Activated CD4-positive, alpha-beta T cell treated with anti-CD3 and anti-CD28 coated beads, Interleukin-2, amount 10 ng/mL, durations not matched to agents 24 days and 14 days (primary cell): ENCODE measurements around the gene SLC25A18. TPM values are rescaled to one million over a fixed set of nuclear protein-coding genes. Genes with fewer than 3 reads are reported as not detected.
A peak's percentile ranks its signal among the peaks of the same experiment; 100 is the strongest.
"Not testable (repeated sequence)": the region's sequence is repeated elsewhere in the genome, so short reads cannot be mapped to it uniquely, and the experiment has no call there.

Experiments used
- DNase-seq: peaks from one replicate; pipeline ENCODE4 v3.0.0; 2022
- H3K27ac Mint-ChIP-seq: one replicate; pipeline ENCODE4 v1.8.0; 2022; ENCODE audit warnings: mild to moderate bottlenecking, mixed read lengths
- H3K27me3 Mint-ChIP-seq: one replicate; pipeline ENCODE4 v1.8.0; 2022; ENCODE audit warnings: mixed read lengths
- H3K36me3 Mint-ChIP-seq: one replicate; pipeline ENCODE4 v1.8.0; 2022; ENCODE audit warnings: low read depth, mild to moderate bottlenecking, mixed read lengths
- H3K4me1 Mint-ChIP-seq: one replicate; pipeline ENCODE4 v1.8.0; 2021; ENCODE audit warnings: mixed read lengths
- H3K4me3 Mint-ChIP-seq: one replicate; pipeline ENCODE4 v1.8.0; 2022; ENCODE audit warnings: mild to moderate bottlenecking, moderate library complexity, mixed read lengths
- H3K9me3 Mint-ChIP-seq: one replicate; pipeline ENCODE4 v1.8.0; 2021; ENCODE audit warnings: mixed read lengths
- intact Hi-C: fragments of 100-400 bp; cut with micrococcal nuclease; formaldehyde crosslinking; loops from one replicate; pipeline ENCODE4 v1.15.1; 2023
- total RNA-seq: library from RNA; stranded (reverse); gene quantifications from 2 replicates; pipeline ENCODE4 v1.2.3, GENCODE V29; 2022

SLC25A18 gene
- total RNA-seq, 1 donor from 2014 or later: not detected

GRCh38 chr22:17606496-17606895 lies 43.2 kb downstream of the SLC25A18 start:
- Mint-ChIP-seq H3K4me1 (peaks cover 2% of the 10 kb centered on the region), H3K9me3 (no peaks in the 10 kb centered on the region), H3K36me3 (peaks cover 18% of the 10 kb centered on the region), H3K27ac (no peak overlapping the region), H3K4me3 (no peak overlapping the region), H3K27me3 (no peaks in the 10 kb centered on the region)
- intact Hi-C loops: no loop called here
- no peak for DNase-seq

- Mint-ChIP-seq H3K36me3 (peaks cover 28% of the 10 kb centered on the region), H3K27ac (no peak overlapping the region), H3K9me3 (no peaks in the 10 kb centered on the region), H3K4me1 (peaks cover 2% of the 10 kb centered on the region), H3K27me3 (no peaks in the 10 kb centered on the region), H3K4me3 (no peak overlapping the region)
- intact Hi-C loops: no loop called here
- DNase-seq: no peak
Measured at GRCh38 chr22:17607891-17608521, 44.7 kb downstream of the SLC25A18 start.

- peaks cover 27% of the 10 kb centered on the region for H3K36me3 Mint-ChIP-seq
- no peak overlapping the region for H3K4me3 Mint-ChIP-seq
- no peaks in the 10 kb centered on the region for H3K9me3 Mint-ChIP-seq
- no peaks in the 10 kb centered on the region for H3K4me1 Mint-ChIP-seq
- intact Hi-C loops: no loop called here
- DNase-seq: no peak
- H3K27me3 Mint-ChIP-seq: no peaks in the 10 kb centered on the region
- no peak overlapping the region for H3K27ac Mint-ChIP-seq
Measured at GRCh38 chr22:17612057-17612456, 48.8 kb downstream of the SLC25A18 start.

GRCh38 chr22:17613280-17613679 lies 50.0 kb downstream of the SLC25A18 start:
- H3K36me3 Mint-ChIP-seq: peaks cover 31% of the 10 kb centered on the region
- no peak overlapping the region for H3K27ac Mint-ChIP-seq
- no peaks in the 10 kb centered on the region for H3K27me3 Mint-ChIP-seq

GRCh38 chr22:17627961-17628405 lies 64.7 kb downstream of the SLC25A18 start:
- intact Hi-C loops: loop anchor here (1.0 to 5.0 kb wide), 3 partner anchors 10 to 469 kb away; partner anchors contain the start of genes BCL2L13 and HDHD5

More at GRCh38 chr22:17613280-17613679, 50.0 kb downstream of the SLC25A18 start:
- intact Hi-C loops: no loop called here
- no peaks in the 10 kb centered on the region for H3K4me1 Mint-ChIP-seq
- no peak for DNase-seq
- H3K4me3 Mint-ChIP-seq: no peak overlapping the region
- no peaks in the 10 kb centered on the region for H3K9me3 Mint-ChIP-seq

GRCh38 chr22:17628406-17629172 lies 65.3 kb downstream of the SLC25A18 start, which contains the start of gene ATP6V1E1:
Gene ATP6V1E1 (minus strand): TSS chr22:17628749. CDS start chr22:17628635, 114 bp downstream.
- Mint-ChIP-seq H3K9me3 (no peaks in the 10 kb centered on the region), H3K4me1 (peaks cover 16% of the 10 kb centered on the region), H3K27me3 (no peaks in the 10 kb centered on the region), H3K27ac (peak within 1 kb of the TSS; percentile 89), H3K4me3 (peak within 1 kb of the TSS; percentile 93), H3K36me3 (peaks cover 16% of the 10 kb centered on the region)
- intact Hi-C loops: loop anchor here (1.0 to 5.0 kb wide), 3 partner anchors 10 to 470 kb away; partner anchors contain the start of genes BCL2L13 and HDHD5
- DNase-seq: peak; percentile 99

More at GRCh38 chr22:17627961-17628405, 64.7 kb downstream of the SLC25A18 start:
- H3K9me3 Mint-ChIP-seq: no peaks in the 10 kb centered on the region
- H3K27me3 Mint-ChIP-seq: no peaks in the 10 kb centered on the region
- H3K4me3 Mint-ChIP-seq: peak overlapping the region; percentile 93
- H3K4me1 Mint-ChIP-seq: peaks cover 16% of the 10 kb centered on the region
- DNase-seq: no peak
- H3K36me3 Mint-ChIP-seq: peaks cover 17% of the 10 kb centered on the region
- peak overlapping the region; percentile 89 for H3K27ac Mint-ChIP-seq

- peaks cover 13% of the 10 kb centered on the region for H3K4me1 Mint-ChIP-seq
- no peaks in the 10 kb centered on the region for H3K27me3 Mint-ChIP-seq
- peaks cover 12% of the 10 kb centered on the region for H3K36me3 Mint-ChIP-seq
- H3K27ac Mint-ChIP-seq: peak overlapping the region; percentile 89
- DNase-seq: no peak
- H3K9me3 Mint-ChIP-seq: no peaks in the 10 kb centered on the region
- intact Hi-C loops: loop anchor here (2.0 to 5.0 kb wide), 2 partner anchors 103 to 470 kb away; partner anchors contain the start of gene HDHD5
- peak overlapping the region; percentile 93 for H3K4me3 Mint-ChIP-seq
Measured at GRCh38 chr22:17629173-17629489, 65.8 kb downstream of the SLC25A18 start.

- intact Hi-C loops: loop anchor here (2.0 to 10.0 kb wide), 3 partner anchors 103 to 535 kb away; partner anchors contain the start of gene HDHD5
- Mint-ChIP-seq H3K9me3 (no peaks in the 10 kb centered on the region), H3K4me1 (peaks cover 11% of the 10 kb centered on the region), H3K4me3 (peak overlapping the region; percentile 93), H3K36me3 (peaks cover 11% of the 10 kb centered on the region), H3K27me3 (no peaks in the 10 kb centered on the region), H3K27ac (peak overlapping the region; percentile 51)
- no peak for DNase-seq
Measured at GRCh38 chr22:17629641-17630040, 66.3 kb downstream of the SLC25A18 start.

GRCh38 chr22:17631076-17631565 lies 67.8 kb downstream of the SLC25A18 start:
- intact Hi-C loops: loop anchor here (10.0 kb wide), 1 partner anchor 536 kb away; no protein-coding TSS in a partner anchor
- Mint-ChIP-seq H3K27me3 (no peaks in the 10 kb centered on the region), H3K9me3 (no peaks in the 10 kb centered on the region), H3K27ac (no peak overlapping the region), H3K4me3 (no peak overlapping the region), H3K36me3 (peaks cover 2% of the 10 kb centered on the region), H3K4me1 (peaks cover 5% of the 10 kb centered on the region)
- no peak for DNase-seq

- no peak overlapping the region for H3K27ac Mint-ChIP-seq
- H3K27me3 Mint-ChIP-seq: no peaks in the 10 kb centered on the region
- no peak overlapping the region for H3K4me3 Mint-ChIP-seq
- DNase-seq: no peak
- H3K9me3 Mint-ChIP-seq: no peaks in the 10 kb centered on the region
- peaks cover 12% of the 10 kb centered on the region for H3K4me1 Mint-ChIP-seq
- peaks cover 2% of the 10 kb centered on the region for H3K36me3 Mint-ChIP-seq
- intact Hi-C loops: loop anchor here (10.0 kb wide), 1 partner anchor 539 kb away; no protein-coding TSS in a partner anchor
Measured at GRCh38 chr22:17633217-17633997, 70.1 kb downstream of the SLC25A18 start.

GRCh38 chr22:17633998-17634323 lies 70.7 kb downstream of the SLC25A18 start:
- no peak overlapping the region for H3K4me3 Mint-ChIP-seq
- peaks cover 9% of the 10 kb centered on the region for H3K4me1 Mint-ChIP-seq
- intact Hi-C loops: loop anchor here (10.0 kb wide), 1 partner anchor 539 kb away; no protein-coding TSS in a partner anchor
- H3K9me3 Mint-ChIP-seq: no peaks in the 10 kb centered on the region
- H3K27me3 Mint-ChIP-seq: no peaks in the 10 kb centered on the region
- H3K36me3 Mint-ChIP-seq: no peaks in the 10 kb centered on the region
- H3K27ac Mint-ChIP-seq: no peak overlapping the region
- DNase-seq: no peak

GRCh38 chr22:17634696-17635095 lies 71.4 kb downstream of the SLC25A18 start:
- intact Hi-C loops: loop anchor here (5.0 to 10.0 kb wide), 2 partner anchors 138 to 540 kb away; partner anchors contain the start of gene BID

GRCh38 chr22:17636850-17637249 lies 73.6 kb downstream of the SLC25A18 start:
- H3K36me3 Mint-ChIP-seq: not testable (repeated sequence)

More at GRCh38 chr22:17634696-17635095, 71.4 kb downstream of the SLC25A18 start:
- Mint-ChIP-seq H3K9me3 (no peaks in the 10 kb centered on the region), H3K36me3 (no peaks in the 10 kb centered on the region), H3K27me3 (no peaks in the 10 kb centered on the region), H3K27ac (no peak overlapping the region), H3K4me1 (peaks cover 9% of the 10 kb centered on the region), H3K4me3 (no peak overlapping the region)
- no peak for DNase-seq

More at GRCh38 chr22:17636850-17637249, 73.6 kb downstream of the SLC25A18 start:
- DNase-seq, H3K4me1 Mint-ChIP-seq, H3K27me3 Mint-ChIP-seq, H3K9me3 Mint-ChIP-seq, H3K4me3 Mint-ChIP-seq, H3K27ac Mint-ChIP-seq: not testable (repeated sequence)
- intact Hi-C loops: loop anchor here (5.0 to 10.0 kb wide), 2 partner anchors 135 to 542 kb away; partner anchors contain the start of gene BID
